HG03521 (cell line): ENCODE results near the gene HTR3C.
"Not testable (repeated sequence)": the region's sequence is repeated elsewhere in the genome, so short reads cannot be mapped to it uniquely, and the experiment has no call there.

ENCODE experiments used
- ATAC-seq: cut with Tn5 transposase; IDR thresholded peaks from one replicate; pipeline ENCODE4 v1.9.1; 2021; ENCODE audit warnings: mild to moderate bottlenecking, moderate library complexity; ENCODE audit not compliant: unreplicated experiment

HTR3C gene

GRCh38 chr3:184030536-184030935 is 22.3 kb upstream of the HTR3C start:
- no peak for ATAC-seq

GRCh38 chr3:184031187-184031792 is 21.6 kb upstream of the HTR3C start, which contains the start of gene HTR3D:
TSS of gene HTR3D (plus strand) at chr3:184031742. CDS start at chr3:184031742, 0 bp downstream.
- no peak for ATAC-seq

- no peak for ATAC-seq
Measured at GRCh38 chr3:184037816-184038215, 15.0 kb upstream of the HTR3C start.

GRCh38 chr3:184038307-184038706 is 14.5 kb upstream of the HTR3C start:
- not testable (repeated sequence) for ATAC-seq

GRCh38 chr3:184039414-184039813 is 13.4 kb upstream of the HTR3C start:
- no peak for ATAC-seq

GRCh38 chr3:184040010-184040409 is 12.8 kb upstream of the HTR3C start:
- no peak for ATAC-seq

GRCh38 chr3:184042617-184043016 is 10.2 kb upstream of the HTR3C start:
- no peak for ATAC-seq

- ATAC-seq: no peak
Measured at GRCh38 chr3:184045995-184046394, 6.9 kb upstream of the HTR3C start.

- no peak for ATAC-seq
Measured at GRCh38 chr3:184050217-184050847, 2.5 kb upstream of the HTR3C start.

- ATAC-seq: no peak
Measured at GRCh38 chr3:184058029-184058428, 5.2 kb downstream of the HTR3C start.

GRCh38 chr3:184059424-184059823 is 6.6 kb downstream of the HTR3C start:
- no peak for ATAC-seq

- no peak for ATAC-seq
Measured at GRCh38 chr3:184062637-184063036, 9.8 kb downstream of the HTR3C start.

- no peak for ATAC-seq
Measured at GRCh38 chr3:184066211-184066610, 13.4 kb downstream of the HTR3C start.

GRCh38 chr3:184067573-184068055 is 14.8 kb downstream of the HTR3C start:
- no peak for ATAC-seq

- no peak for ATAC-seq
Measured at GRCh38 chr3:184068344-184068743, 15.5 kb downstream of the HTR3C start.

GRCh38 chr3:184071142-184071541 is 18.3 kb downstream of the HTR3C start:
- ATAC-seq: not testable (repeated sequence)

GRCh38 chr3:184073621-184074020 is 20.8 kb downstream of the HTR3C start:
- no peak for ATAC-seq

- no peak for ATAC-seq
Measured at GRCh38 chr3:184075901-184076300, 23.1 kb downstream of the HTR3C start.

- ATAC-seq: no peak
Measured at GRCh38 chr3:184077881-184078280, 25.0 kb downstream of the HTR3C start.

GRCh38 chr3:184078851-184079250 is 26.0 kb downstream of the HTR3C start:
- no peak for ATAC-seq

- ATAC-seq: no peak
Measured at GRCh38 chr3:184081116-184081830, 28.4 kb downstream of the HTR3C start.

- no peak for ATAC-seq
Measured at GRCh38 chr3:184082034-184082433, 29.2 kb downstream of the HTR3C start.
